CD4-positive, alpha-beta T cell treated with Interferon gamma for 1 hour (primary cell): ENCODE results near the gene PIGN.

Source experiments
- DNase-seq: peaks from one replicate; pipeline ENCODE4 v3.0.0-alpha.2; 2020

Gene PIGN

DNA sequence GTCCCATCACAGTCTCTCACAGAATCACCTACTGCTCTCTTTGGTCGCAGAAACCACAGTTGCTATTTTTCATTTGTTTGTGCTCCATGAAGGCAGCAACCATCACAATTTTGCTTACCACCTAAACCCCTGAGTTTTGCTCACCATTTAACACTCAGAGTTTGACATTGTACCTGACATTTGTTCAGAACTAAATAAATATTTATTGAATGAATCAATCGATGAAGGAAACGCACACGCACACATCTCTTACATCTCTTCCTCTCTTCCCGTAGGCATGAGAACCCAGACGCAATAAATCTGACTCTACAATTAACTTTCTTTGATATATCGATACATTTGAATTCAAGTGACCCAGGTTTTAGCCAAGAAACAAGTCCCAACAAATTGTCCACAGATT lies 188.5 kb downstream of the PIGN start:
- no peak for DNase-seq

DNA sequence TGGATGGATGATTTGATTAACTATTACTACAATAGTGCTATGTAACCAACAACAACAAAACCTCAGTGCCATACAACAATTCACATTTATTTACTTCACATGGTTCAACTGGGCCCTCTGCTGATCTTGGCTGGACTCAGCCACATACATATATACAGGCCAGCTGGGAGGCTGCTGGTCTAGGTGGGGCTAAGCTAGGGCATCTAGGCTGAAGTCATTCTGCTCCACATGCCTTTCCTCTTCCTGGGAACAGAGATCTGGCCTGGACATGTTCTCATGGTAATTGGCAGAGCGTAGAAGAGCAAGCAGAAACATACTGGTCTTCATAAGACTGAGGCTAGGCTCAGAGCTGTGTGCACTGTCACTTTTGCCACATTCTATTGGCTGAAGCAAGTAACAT lies 191.2 kb downstream of the PIGN start:
- DNase-seq: no peak

DNA sequence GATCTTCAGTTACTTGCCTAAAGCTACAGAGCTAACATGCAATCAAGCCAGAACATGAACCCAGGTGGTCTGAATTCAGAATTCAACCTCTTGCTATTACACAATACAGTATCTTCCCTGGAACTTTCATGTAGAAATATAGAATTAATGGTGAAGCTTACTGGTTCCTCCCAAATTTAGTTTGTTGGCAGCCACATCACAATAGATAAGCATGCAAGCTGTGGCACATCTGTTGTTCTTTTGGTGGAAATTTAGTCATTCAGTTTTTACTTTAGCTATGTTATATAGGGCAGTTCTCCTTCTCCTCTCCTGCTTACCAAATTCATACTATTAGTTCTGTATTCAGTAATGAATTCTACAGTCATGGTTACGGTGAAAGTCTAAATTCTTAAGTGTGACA lies 193.0 kb downstream of the PIGN start:
- DNase-seq: no peak

GRCh38 chr18:61992923-61993322 lies 193.9 kb downstream of the PIGN start:
- DNase-seq: no peak

DNA sequence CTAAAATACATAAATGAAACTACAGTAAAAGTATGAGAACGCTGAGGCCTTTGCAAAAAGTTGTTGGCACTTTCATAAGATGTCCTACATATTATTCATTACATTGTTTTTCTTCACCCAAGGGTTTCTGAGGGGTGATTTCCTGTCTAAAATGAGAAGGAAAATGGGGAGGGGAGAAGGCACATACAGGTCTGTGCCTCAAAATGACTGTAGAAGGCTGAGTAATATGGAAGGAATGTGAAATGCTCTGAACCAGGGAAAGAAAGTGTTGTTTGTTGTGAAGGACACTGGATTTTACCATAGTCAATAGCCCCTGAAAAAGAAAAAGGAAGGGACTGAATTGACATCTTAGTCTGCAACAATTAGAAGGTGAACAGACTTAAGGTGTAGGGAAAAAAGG lies 194.6 kb downstream of the PIGN start:
- DNase-seq: no peak

DNA sequence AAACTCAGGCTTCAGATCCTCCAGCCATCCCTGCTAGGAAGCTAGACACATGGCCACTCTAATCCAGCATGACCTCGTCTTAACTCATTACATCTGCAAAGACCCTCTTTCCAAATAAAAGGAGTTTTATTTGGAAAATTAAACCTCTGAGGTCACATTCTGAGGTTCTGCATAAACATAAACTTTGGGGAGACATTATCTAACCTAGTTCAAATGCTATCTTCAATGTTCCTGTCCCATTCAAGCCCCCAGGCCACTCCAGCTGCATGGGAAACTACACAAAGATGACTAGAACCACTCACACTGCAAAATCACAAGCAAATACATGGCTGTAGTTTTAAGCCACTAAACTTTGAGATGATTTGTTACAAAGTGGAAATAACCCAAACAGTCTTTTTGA lies 195.0 kb downstream of the PIGN start:
- DNase-seq: no peak

GRCh38 chr18:61991201-61991600 lies 195.7 kb downstream of the PIGN start:
- DNase-seq: no peak
